NK-92 treated with Interleukin-12 subunit alpha and Interleukin-12 subunit beta, amount 100 ng/mL, for 24 hours (cell line): ENCODE data around the gene EFS.
"Not testable (repeated sequence)": the region's sequence is repeated elsewhere in the genome, so short reads cannot be mapped to it uniquely, and the experiment has no call there.

Experiments used
- DNase-seq: peaks from one replicate; lab custom pipeline; 2025; lab: John Stamatoyannopoulos, UW

EFS gene

DNA sequence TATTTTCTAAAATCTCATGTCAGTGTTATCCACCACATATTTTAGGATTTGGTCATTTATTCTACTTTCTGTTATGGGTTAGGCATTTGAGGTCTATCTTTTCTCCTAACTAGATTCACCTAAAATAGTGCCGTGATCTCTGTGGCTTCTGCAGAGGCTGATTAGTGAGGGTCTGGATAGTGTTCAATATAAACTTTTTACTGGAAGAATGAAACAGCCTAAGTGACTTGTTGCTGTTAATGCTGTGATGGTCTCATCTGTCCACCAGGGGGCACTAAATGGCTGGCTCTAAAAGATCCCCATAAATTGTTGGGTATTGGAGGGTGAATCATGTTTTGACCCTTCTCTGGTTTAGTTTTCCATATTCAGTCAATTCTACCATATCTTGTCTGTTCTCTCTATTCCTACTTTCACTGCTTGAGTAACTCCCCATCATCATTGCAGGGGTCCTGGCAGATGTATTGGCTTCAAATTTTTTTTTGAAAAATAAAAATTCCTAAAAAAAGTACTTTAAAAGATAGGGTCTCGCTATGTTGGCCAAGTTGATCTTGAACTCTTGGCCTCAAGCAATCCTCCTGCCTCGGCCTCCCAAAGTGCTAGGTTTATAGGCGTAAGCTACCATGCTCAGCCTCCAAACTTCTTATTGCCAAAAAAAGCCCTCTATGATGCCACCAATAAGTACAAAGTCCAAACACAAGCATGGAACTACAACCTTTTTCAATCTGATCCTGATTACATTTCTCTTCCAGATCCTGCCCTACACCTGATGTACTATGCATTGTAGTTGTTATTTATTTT, 36.8 kb downstream of the EFS start:
- DNase-seq, result peak; percentile 32

DNA sequence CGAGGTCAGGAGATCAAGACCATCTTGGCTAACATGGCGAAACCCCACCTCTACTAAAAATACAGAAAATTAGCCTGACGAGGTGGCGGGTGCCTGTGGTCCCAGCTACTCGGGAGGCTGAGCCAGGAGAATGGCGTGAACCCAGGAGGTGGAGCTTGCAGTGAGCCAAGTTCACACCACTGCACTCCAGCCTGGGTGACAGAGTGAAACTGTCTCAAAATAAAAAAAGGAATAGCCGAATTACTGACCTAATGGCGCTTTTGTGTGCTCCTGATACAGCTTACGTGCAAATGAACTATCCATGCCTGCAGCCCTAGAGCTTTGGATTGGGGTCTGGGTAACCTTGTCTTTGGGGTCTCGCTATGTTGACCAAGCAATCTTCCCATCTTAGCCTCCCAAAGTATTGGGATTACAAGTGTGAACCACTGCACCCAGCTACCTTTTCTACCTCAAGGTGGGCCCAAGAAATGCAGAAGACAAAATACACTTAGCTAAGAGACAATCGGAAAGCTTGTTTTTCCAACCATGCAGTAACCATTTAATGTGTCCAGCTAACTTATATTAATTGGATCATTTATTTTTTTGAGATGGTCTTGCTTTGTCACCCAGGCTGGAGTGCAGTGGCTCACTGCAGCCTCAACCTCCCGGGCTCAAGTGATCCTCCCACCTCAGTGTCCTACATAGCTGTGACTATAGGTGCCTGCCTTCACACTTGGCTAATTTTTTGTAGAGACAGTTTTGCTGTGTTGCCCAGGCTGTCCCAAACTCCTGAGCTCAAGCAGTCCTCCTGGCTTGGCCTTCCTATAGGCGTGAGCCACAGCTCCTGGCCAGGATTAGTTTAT, 38.3 kb downstream of the EFS start:
- DNase-seq, result no peak

DNA sequence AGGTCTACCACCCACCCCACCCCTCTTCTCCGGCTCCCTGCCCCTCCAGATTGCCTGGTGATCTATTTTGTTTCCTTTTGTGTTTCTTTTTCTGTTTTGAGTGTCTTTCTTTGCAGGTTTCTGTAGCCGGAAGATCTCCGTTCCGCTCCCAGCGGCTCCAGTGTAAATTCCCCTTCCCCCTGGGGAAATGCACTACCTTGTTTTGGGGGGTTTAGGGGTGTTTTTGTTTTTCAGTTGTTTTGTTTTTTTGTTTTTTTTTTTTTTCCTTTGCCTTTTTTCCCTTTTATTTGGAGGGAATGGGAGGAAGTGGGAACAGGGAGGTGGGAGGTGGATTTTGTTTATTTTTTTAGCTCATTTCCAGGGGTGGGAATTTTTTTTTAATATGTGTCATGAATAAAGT, 39.2 kb downstream of the EFS start:
- DNase-seq, result not testable (repeated sequence)

DNA sequence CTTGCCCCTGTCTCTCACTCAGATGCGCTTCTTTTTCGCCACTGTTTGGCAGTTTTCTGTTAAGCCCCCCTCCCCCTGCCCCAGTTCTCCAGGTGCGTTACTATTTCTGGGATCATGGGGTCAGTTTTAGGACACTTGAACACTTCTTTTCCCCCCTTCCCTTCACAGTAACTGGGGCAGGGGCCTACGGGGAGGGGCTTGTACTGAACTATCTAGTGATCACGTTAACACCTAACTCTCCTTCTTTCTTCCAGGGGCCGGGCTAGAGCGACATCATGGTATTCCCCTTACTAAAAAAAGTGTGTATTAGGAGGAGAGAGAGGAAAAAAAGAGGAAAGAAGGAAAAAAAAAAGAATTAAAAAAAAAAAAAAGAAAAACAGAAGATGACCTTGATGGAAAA, 40.0 kb downstream of the EFS start:
- DNase-seq, result no peak

DNA sequence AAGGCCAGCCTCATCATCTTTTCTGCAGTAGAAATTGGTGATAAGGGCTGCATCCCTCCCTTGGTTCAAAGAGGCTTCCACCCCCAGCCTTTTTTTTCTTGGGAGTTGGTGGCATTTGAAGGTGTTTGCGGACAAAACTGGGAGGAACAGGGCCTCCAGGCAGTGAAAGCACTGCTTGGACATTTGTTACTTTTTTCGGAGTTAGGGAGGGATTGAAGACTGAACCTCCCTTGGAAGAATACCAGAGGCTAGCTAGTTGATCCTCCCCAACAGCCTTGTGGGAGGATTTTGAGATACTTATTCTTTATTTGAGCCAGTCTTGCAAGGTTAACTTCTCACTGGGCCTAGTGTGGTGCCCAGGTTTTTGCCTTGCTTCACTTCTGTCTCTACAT, 40.5 kb downstream of the EFS start:
- no peak for DNase-seq

DNA sequence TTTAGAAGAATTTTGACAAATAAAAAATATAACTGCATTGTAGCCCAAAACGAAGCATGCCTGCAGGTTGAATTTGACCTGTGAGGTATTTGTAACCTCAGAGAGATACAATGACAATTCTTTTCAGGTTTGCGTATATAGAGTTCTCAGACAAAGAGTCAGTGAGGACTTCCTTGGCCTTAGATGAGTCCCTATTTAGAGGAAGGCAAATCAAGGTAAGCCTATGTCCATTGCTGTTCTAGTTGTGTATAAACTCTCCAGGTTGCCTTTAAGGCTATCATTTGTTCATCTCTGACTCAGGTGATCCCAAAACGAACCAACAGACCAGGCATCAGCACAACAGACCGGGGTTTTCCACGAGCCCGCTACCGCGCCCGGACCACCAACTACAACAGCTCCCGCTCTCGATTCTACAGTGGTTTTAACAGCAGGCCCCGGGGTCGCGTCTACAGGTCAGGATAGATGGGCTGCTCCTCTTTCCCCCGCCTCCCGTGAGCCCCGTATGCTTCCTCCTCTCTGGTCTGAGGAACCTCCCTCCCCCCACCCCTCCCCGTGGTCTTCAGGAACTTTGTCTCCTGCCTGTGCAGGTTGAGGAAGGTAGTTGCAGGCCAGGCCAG, 41.0 kb downstream of the EFS start:
- DNase-seq, result no peak

DNA sequence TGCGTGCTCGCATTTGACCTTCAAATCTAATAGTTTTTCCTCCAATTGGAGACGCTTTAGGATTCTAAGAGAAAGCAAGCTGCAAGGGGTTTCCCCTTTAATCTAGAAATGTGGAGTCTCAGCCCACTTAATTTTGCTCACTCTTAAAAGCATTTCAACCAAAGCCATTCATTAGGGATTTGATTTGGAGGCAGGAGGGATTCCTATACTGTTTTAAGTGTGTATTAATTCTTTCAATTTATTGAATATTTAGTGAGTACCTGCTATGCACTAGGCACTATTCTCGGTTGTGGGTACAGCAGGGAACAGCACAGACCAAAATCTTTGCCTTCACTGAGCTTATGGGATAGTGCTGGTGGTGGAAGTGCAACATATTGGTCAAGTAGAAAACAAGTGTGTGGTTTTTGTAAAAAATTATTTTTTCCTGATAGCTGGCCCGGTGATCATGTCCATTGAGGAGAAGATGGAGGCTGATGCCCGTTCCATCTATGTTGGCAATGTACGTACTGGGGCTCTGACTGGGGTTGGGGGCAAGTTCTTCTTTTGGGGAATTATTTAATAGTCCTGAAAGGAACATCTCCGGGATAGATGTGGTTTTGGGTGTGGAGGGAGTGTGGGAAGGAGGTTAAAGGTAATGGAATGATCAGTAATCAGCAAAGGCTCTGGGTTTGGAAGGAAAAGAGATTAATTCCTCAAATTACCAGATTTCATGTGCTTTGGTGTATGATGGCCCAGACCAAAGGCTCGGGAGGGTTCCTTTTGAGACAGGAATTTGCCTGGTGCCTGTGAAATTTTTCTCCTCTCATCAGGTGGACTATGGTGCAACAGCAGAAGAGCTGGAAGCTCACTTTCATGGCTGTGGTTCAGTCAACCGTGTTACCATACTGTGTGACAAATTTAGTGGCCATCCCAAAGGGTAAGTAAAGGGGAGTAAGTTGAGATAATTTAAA, 42.1 kb downstream of the EFS start:
- DNase-seq, result no peak

DNA sequence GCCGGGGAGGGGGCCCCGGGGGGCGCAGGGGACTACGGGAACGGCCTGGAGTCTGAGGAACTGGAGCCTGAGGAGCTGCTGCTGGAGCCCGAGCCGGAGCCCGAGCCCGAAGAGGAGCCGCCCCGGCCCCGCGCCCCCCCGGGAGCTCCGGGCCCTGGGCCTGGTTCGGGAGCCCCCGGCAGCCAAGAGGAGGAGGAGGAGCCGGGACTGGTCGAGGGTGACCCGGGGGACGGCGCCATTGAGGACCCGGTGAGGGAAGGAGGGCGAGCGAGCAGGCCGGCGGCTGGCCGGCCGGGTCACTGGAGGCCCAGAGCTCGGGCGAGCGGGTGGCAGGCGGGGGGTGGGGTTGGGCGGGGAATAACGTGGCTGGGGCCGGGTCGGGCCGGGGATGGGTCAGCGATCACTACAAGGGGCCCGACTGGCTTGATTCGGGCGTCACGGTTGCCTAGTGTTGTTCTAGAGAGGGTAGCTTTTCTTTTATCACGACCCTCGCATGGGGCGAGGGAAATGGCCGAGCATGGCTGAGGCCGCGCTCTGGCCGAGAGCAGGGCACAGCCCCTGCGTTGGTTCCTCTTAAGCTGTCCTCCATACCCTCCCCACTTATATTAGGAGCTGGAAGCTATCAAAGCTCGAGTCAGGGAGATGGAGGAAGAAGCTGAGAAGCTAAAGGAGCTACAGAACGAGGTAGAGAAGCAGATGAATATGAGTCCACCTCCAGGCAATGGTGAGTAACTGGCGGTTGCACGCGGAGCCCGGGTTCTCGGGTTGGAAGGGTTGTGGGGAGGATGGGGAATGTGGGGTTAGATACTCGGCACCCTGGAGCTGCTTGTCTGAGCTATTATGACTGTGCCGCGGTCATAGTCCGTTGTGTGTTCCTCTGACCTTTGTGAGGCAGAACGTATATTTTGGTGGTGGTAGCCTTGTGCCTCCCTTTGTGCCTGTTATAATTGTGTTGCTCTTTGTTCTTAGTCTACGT, 43.1 kb downstream of the EFS start:
- peak; percentile 37 for DNase-seq

DNA sequence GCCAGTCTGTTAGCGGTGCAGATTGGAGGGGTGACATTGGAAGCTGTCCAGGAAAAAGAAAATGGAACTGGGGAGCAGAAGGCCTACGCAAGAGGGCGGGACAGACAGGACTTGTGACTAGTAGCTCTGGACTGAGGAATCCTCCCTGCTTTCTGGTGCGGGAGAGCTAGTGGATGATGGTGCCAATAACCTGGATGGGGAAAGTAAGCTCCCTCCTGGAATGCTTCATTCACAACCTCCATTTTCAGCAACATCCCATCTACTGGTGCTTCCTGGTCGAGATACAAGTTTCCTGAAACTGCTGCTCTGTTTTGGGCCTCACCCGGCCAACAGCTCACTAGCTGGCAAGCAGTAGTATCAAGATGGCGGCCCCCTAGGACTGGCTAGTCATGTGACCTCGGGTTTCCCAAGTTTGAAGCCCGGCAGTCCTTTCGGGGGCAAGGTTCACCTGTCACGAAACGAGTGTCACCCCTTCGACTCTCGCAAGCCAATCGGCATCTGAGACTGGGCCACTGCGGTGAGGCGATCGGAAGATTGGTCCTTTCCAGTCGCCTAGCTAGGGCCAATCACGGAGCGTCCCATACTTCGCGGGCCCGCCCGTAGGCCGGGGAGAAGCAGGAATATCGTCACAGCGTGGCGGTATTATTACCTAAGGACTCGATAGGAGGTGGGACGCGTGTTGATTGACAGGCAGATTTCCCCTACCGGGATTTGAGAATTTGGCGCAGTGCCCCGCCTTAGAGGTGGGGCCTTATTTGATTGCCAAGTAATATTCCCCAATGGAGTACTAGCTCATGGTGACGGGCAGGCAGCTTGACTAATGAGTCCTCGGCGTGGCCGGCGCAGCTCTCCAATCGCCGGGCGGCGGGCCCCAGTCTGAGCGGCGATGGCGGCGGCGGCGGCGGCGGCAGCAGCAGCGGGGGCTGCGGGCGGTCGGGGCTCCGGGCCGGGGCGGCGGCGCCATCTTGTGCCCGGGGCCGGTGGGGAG, 44.1 kb downstream of the EFS start, which contains the start of gene PABPN1:
Gene PABPN1, plus strand, starts transcription at position 874 of the 988 bp plus-strand sequence. Its CDS starts 13 bp downstream, at position 887.
- DNase-seq, result peak; percentile 99

DNA sequence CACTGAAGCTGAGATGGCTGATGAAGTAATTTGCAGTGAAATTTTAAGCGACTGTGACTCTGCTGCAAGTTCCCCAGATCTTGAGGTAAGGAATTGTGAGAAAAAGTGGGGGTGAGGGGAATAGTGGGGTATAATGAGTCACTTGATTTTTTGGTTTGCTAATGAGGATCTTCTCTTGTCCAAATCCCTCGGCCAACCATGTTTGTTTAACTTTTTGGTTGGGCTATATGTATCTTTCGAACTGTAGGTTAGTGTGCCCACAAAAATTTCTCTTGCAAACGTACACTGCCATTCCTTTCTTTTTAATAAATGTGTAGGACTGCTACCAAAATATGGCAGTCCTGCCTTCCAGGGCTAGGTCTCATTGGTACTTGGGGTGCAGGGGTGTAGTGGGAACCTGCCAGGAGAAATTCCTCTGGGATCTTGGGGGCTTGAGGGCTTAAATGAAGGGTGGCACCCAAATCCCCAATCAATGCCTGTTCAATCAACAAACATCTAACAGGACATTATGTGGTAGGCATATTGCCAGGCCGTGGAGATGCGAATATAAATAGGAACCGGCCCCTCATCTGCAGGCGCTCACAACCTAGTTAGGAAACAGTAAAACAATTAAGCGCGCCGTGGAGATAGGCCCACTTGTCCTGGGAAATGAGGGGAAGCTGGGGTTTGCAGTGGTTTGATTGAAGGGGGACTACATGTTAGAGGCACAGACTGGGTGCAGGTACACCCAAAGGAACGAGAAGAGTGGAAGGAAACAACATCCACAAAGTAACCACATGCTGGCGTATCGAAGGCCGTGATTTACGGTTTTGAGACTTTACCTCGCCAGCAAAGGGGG, 45.0 kb downstream of the EFS start:
- DNase-seq, result no peak

DNA sequence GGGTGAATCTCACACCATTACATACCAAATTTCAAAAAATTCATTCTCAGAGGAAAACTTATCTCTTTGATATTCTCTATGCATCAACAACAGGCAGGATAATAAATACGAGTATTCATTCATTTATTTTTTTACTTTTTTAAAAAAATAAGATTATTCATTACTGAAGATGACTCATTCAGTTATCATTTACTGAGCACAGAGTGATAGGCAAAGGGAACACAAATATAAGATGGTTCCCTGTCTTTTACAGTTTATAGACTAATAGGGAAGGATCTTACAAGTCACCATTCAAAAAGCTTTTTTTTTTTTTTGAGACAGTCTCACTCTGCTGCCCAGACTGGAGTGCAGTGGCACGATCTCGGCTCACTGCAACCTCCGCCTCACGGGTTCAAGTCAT, 48.7 kb downstream of the EFS start:
- no peak for DNase-seq

DNA sequence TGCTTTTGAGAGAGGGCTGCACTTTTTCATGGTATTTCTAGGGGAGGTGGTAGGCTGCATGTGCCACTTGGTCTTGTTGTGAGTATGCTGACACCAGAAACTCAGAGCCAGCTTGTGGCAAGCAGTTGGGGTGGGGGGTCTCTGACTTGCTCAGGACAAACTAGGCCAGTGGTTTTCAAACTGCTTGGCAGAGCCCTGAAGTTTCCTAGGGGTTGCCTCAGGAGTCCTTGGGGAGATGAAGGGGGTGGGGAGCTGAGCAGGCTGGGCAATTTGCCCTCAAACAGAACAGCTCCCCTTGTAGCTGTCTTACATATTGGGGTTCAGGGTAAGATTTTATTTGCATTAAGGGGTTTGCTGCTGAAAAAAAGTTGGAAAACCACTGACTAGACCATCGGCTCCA, 54.4 kb downstream of the EFS start:
- DNase-seq, result no peak

DNA sequence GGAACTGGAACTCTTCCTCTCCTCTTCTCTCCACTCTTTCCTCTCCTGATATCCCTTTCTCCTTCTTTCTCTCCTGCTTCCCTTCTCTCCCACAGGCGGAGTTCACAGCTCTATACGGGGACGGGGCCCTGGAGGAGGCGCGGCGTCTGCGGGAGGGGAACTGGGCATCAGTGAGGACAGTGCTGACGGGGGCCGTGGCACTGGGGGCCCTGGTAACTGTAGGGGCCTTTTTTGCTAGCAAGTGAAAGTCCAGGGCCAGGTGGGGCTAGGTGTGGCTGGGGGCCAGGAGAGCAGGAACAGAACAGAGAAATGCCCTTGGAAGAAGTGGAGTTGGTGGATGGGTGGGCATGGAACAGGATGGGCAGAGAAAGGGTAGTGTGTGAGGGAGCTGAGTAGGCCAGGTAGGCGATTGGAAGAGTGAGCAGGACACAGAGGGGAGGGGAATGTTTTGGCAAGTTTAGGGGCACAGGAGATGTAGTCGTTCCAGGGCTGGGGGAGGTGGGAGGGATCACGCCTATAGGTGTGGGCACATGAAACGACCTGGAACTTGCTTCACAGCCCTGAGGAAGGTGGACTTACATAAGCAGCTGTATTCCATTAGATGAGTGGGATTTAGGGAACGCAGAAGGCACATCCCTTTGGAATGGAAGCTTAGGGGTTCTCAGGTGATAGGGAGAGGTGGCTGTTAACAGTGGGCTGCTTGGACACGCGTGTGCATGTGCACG, 56.1 kb downstream of the EFS start:
- DNase-seq, result no peak

DNA sequence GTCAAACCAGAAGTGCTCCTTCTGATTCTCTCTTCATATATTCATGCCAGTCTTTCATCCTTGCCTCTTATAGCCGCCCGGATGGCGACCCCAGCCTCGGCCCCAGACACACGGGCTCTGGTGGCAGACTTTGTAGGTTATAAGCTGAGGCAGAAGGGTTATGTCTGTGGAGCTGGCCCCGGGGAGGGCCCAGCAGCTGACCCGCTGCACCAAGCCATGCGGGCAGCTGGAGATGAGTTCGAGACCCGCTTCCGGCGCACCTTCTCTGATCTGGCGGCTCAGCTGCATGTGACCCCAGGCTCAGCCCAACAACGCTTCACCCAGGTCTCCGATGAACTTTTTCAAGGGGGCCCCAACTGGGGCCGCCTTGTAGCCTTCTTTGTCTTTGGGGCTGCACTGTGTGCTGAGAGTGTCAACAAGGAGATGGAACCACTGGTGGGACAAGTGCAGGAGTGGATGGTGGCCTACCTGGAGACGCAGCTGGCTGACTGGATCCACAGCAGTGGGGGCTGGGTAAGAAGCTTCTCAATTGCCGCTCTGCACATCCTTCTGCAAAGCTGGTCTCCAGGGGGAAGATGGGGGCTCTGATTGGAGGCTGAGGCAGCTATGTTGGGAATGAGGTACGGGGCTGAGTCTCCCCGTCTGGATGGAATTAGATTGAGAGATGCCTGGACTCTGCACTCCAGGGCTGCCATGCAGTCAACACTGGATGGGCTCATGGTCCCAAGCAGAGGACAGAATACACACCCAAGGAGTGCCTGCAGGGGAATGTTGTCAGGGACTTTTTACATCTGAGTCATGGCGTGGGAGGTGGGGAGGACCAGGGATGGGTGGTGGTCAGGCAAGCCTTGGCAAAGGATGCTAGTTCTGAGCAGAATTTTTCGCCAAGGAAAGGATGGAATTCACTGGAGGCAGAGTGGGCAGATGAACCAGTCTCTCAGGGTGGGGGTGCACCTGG, 57.0 kb downstream of the EFS start:
- no peak for DNase-seq

DNA sequence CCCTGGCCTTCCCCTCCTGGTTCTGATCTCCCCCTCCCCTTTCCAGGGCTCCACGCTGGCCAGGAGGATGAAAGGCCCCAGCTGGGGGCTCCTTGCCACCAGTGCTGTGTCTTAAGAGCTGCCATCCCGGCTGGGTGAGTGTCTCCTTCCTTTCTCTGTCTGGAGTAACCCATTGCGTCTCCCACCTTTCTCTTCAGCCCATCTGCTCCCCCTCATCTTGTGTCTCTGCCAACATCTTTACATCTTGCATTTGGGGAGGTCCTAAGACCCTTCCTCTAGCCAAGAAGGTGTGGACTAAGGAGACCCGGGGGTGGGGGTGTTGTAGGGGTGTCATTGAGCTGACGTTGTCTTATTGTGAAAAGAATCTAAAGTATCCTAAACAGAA, 57.8 kb downstream of the EFS start:
- no peak for DNase-seq

DNA sequence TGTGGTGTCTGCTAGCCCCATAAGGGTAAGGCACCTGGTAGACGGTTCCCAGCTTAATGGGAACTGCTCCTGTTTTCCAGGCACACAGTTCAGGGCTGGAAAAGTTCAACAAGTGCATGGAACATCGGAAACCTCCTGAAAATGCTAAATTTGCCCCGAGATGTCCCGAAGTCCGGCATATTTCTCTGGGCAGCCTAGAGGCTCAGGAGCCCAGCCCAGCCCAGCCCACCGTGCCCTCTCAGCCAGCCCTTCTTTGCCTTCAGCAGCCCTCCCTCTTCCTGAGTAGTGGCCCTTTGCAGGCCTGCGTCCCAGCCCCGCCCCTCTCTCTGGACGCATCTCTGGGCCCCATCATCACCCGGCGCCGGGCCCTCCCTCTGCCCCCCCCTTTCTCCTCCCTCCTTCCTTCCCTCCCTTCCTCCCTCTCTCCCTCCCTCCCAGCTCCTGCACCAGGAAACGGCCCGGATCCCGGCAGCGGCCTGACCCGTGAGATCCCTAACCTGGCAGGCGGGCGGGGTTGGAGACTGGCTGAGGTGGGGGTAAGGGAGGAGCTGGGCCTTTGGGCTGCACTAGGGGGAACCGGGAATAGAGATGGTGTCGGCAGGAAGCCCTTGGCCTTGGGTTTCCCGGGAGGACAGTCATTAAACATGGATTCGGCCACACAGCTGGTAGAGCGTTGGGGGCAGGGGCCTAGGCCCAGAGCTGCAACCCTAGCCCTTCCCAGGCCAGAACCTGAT, 58.4 kb downstream of the EFS start, which contains the start of gene BCL2L2:
Gene BCL2L2, plus strand, starts transcription at position 422 of the 734 bp plus-strand sequence. CDS start 935 bp downstream, outside the sequence.
- DNase-seq, result peak; percentile 71
